IPS-18c (cell line): ENCODE results near the gene AUTS2.

Experiments used
- H3K4me3 ChIP-seq: 2 replicates; pipeline ENCODE4 v1.7.0; 2013; ENCODE audit warnings: low read depth, mild to moderate bottlenecking, low read length, moderate library complexity; ENCODE audit not compliant: insufficient read depth
- H3K9me3 ChIP-seq: one replicate; pipeline ENCODE4 v1.6.1; 2013; ENCODE audit warnings: mild to moderate bottlenecking, low read length, moderate library complexity; ENCODE audit not compliant: control insufficient read depth, insufficient read depth

AUTS2 gene

DNA sequence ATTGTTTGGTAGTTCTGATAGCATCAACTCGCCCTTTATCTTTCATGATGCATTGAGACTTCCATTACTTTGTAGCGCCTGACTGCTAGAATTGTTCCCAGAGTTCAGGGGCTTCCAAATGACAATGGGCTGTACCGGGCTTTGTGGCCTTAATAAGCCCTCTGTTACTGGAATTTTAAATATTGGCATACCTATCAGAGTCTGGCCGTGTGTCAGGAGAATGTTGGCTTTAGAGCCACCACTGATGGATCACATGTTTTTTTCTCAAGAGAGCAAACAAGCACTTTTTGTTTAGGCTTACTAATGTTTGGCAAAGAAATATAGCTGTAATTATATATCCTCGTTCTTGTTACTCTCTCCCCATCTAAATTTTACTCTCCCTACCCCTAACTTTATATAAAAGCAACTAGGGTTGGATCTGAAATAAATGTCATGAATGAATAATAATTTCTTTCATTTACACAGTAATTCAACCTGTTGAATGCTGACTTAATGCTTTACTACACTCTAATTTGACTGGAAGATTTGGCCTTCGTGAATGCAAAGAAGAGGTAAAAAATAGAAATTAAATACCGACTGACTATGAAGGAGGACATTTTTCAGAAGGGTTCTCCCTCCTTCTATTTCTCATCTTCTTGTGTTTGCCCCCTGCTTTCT, 396.7 kb downstream of the AUTS2 start:
- no peaks in the 10 kb centered on the region for H3K9me3 ChIP-seq
- H3K4me3 ChIP-seq: no peak overlapping the region

DNA sequence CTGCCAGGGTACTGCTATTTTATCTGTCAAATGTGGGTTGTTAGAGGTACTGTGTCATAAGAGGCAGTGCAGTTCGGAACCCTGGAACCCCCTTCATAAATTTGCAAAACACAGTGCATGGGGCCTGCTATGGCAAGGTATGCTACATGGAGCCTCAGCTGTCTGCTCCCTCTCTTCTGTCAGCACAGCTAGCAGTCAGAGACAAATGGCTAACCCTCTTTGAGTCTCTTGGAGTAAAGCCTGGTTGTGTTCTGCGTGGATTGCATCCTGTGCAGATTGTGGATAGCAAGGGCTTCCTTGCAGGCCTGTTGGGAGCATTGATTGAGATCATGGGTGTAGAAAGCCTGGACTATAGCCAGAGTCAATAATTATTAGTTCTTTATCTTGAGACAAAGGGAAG, 397.8 kb downstream of the AUTS2 start:
- Histone ChIP-seq H3K4me3 (no peak overlapping the region), H3K9me3 (no peaks in the 10 kb centered on the region)

DNA sequence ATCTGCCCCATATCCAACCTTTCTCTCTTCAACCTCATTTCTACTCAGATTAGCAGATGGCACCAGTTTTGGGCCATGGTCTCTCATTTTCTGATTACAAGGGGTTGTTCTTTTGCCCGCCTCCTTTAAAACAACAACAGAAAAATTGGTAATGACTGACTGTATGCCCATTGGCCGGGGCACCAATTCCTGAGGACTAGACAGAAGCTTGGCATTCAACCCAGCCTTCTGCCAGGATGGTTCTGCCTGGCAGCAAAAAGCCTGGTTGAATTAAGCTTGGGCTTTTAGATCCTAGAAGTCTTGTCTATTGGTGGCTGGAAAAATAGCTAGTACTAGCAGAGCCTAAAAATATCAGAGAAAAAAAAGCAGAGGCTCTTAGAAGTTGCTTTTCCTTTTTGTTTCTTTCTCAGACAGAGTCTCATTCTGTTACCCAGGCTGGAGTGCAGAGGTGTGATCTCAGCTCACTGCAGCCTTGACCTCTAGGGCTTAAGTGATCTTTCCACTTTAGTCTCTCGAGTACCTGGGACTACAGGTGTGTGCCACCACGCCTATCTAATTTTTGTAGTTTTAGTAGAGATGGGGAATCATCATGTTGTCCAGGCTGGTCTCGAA, 402.6 kb downstream of the AUTS2 start:
- Histone ChIP-seq H3K4me3 (no peak overlapping the region), H3K9me3 (no peaks in the 10 kb centered on the region)

DNA sequence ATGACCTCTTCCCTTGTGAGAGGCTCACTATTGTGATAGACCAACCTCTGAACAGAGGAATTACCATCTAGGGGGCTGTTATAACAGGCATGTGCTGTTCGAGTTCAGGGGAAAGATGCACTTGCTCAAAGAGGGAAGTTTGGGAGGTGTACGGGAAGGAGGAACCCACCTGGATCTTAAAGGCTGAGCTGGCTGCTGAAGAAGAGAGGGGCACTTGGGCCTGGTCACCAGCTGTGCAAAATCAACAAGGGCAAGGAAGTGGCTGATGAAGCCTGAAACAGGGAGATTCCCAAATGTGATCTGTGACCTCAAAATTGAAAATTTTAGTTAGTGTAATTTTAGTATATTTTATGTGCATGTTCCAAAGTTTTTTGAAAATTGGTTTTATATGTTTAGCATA, 407.2 kb downstream of the AUTS2 start:
- Histone ChIP-seq H3K9me3 (no peaks in the 10 kb centered on the region), H3K4me3 (no peak overlapping the region)

DNA sequence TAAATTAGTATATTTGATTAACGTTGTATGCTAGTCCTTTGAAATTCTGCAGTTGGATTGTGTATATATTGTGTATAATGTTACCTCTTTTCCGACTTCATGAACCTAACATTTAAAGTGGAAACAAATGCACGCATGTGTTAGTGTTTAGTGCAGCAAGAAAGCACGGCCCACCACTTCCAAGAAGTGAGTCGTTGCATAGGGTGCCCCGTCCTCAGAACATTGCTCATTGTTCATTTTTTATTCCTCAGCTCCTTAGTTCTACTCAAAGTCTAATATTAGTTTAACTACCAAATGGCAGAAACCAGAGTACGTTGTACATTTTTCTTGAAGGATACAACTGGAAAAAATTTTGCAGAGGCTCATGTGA, 407.6 kb downstream of the AUTS2 start:
- H3K9me3 ChIP-seq: no peaks in the 10 kb centered on the region
- H3K4me3 ChIP-seq: no peak overlapping the region

DNA sequence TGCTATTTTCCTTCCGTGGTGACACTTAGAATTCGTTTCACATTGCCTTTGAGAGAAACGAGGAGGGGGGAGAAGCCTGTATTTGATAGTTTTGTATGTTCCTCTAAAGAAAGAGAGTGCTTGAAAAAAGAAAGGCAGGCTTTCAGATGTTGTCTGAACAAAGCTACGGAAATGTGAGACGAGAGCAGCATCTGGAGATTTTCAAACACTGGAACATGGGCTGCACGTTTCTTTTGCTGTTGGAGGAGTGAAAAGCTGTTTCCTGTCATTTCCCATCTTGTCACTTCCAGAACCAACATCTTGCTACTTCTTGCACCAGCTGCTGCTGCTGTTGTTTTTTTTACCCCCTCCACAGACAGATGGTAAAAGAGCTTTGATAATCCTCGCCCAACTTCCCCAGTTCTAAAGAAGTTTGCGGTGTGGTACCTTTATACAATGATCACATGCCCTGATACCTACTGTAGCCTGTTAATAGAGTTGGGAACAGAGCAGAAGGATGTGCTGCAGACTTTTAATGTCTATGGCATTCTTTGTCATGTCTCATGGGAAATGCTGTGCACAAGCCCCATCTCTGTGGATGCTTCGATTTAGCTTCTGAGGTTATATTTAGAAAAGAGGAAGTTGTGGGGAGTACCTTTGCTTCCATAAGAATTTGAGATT, 408.1 kb downstream of the AUTS2 start:
- H3K4me3 ChIP-seq: no peak overlapping the region
- no peaks in the 10 kb centered on the region for H3K9me3 ChIP-seq

DNA sequence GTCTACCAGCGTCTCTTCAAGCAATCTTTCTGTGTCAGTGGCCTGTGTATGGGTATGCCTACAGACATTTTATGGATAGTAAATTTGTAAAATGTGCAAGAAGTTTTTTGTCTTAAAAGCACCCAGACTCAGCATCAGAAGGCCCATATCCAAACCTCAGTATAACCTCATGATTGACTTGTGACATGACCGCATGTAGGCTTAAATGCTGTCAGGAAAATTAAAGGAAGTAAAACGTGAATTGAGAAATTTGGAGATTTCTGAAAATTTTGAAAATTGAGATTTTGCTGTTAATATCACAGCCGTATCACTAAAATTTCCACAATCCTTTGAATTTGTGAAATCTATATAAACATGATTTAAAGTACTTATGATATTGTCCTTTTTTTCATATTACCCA, 410.2 kb downstream of the AUTS2 start:
- Histone ChIP-seq H3K4me3 (no peak overlapping the region), H3K9me3 (no peaks in the 10 kb centered on the region)

DNA sequence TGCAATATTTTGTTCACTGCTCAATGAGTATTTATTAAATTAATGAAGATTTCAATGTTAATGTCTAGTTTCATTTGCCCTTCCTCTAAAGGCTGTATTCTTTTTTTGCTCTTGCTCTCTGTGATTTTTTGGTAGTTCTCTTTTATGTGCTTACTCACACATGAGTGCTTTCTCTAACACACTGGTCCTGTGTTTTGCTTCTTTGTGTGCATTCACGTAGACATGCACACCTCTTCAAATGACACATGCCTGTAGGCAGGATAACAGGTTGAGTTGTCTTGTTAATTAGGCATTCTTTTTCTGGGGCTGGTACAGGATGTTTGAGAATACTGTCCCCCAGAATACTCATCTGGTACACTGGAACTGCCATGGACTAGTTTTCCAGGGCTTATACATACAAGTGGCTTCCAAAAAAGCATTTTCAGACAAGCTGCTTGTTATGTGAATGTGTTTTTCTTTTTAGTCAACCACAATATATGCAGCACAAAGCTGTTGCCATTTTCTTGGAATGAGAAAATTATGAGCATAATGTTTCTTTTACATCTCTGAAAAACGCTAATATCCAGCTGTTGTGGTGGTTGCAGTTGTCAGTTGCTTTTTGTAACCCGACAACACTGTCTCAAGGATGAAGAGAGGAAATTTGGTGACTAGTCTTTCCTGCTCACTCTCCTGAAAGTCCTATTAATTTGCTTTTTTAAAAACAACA, 416.4 kb downstream of the AUTS2 start:
- Histone ChIP-seq H3K9me3 (no peaks in the 10 kb centered on the region), H3K4me3 (no peak overlapping the region)

DNA sequence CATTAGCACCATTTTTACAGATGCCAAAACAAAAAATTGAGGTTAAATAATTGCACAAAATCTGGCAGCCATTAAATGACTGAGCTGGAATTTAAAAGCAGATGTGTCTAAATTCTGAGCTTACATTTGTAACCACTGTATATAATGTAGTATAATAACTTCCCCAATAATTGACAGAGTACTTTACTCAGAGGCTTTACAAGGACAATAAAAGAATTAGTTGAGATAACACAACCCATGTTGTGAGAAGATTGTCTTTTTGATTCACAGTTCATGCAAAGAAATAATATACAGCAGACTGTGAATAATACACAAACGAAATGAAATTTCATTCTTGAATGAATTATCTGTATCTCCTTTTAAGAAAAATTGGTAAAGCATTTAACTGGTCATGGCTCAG, 417.1 kb downstream of the AUTS2 start:
- H3K9me3 ChIP-seq: no peaks in the 10 kb centered on the region
- H3K4me3 ChIP-seq: no peak overlapping the region

DNA sequence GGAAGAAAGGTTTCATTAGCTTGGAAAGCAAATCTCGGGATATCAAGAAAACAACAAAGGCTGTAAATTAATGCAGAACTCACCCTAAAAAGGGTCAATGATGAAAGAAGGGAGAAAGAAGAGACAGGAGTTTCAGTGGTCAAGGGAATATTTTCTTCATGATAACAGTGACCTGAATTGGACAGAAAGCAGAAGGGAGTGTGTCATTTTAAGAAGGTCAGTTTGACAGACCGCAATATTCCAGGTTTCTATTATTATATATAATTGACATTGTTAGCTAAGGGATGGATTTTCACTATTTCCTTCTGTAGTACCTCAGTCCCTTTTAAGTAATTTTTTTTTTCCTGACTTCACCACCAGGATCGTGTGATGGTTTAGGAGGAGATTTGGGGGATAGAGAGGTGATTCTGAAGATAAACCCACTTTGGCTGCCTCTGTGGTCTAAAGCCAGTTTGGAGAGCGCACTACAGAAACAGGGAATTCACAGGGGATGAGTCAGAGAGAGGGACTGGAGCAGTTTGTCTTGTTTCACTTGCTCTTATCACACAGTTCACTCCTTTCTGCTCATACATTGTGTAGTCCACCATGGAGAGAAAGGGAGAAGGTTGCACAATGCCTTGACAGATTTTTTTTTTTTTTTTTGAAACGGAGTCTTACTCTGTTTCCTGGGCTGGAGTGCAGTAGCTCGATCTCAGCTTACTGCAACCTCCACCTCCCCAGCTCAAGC, 417.9 kb downstream of the AUTS2 start:
- no peak overlapping the region for H3K4me3 ChIP-seq
- no peaks in the 10 kb centered on the region for H3K9me3 ChIP-seq

DNA sequence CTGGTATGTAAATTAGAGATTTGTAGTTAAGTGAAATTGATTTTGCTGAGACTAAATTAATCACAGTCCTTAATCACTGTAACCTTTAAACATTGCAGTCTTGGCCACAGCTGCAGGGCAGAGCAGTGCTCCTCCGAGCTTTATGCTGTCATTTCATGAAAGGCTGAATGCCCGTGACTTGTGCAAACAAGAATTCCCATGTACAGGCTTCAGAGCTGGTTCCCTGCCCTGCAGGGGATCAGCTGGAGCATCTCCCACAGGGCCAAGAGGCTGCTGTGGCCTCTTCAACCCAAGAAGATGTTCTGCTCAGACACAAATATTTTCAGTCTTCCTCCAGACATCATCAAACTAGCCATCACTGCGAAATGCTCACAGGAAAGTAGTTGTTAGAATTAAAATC, 419.1 kb downstream of the AUTS2 start:
- Histone ChIP-seq H3K4me3 (no peak overlapping the region), H3K9me3 (no peaks in the 10 kb centered on the region)

DNA sequence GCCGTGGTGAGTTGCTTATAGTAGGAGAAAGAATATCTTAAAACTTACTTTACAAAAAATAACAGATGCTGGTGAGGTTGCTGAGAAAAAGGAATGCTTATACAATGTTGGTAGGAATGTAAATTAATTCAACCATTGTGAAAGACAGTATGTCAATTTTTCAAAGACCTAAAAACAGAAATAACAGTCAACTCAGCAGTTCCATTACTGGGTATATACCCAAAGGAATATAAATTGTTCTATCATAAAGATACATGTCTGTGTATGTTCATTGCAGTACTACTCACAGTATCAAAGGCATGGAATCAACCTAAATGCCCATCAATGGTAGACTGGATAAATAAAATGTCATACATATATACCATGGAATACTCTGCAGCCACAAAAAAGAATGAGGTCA, 420.4 kb downstream of the AUTS2 start:
- H3K9me3 ChIP-seq: no peaks in the 10 kb centered on the region
- H3K4me3 ChIP-seq: no peak overlapping the region

DNA sequence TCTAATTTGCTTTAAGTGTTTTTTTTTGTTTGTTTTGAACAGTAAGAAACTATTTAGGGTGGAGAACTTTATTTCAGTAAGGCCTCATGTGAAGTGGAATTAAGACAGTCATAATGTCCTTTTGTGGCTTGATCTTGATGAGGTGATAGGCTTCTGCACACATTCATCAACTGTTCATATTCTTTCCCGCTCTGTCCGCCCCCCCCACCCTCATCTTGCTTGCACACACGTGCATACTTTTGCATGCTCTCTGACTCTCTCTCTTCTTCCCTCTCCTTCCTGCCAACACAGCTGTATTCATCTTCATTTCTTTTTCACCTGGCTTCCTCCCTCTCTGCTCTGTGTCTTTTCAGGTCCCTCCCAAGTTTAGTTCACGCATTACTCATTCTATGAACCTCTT, 429.6 kb downstream of the AUTS2 start:
- no peak overlapping the region for H3K4me3 ChIP-seq
- H3K9me3 ChIP-seq: no peaks in the 10 kb centered on the region

DNA sequence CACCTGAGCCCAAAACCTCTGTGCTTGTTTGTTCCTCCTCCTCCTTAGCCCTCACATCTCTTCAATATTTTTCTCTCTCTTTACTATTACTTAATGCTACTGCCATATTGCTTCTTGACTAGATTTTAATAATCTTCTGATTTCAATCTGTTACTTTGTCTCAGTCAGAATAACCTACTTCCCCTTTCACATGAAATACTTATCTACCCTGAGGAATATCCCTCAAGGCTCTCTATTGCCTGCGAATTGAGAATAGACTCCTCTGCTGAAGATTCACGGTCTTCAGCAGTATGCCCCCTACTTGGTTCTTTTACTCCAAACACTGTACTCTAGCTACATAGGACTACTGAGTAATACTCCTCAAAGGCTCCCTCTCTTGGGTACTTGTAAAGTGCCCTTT, 430.3 kb downstream of the AUTS2 start:
- Histone ChIP-seq H3K9me3 (no peaks in the 10 kb centered on the region), H3K4me3 (no peak overlapping the region)

DNA sequence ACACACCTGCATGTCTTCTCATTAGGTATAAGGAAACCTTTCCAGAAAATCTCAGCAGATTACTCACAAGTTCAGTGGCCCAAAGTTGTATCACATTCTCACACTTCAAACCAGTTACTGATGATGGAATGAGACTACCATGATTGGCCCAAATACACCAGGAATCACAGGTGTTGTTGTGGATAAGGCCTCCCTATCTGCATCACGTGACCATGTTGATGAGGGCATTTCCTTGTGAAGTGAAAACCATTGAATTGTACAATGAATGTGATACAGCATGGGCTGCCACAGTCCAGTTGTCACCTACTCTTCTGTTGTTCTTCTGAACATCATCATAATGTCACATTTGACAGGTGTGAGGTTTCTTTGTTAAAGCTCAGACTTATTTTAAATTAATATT, 431.7 kb downstream of the AUTS2 start:
- H3K4me3 ChIP-seq: no peak overlapping the region
- no peaks in the 10 kb centered on the region for H3K9me3 ChIP-seq

DNA sequence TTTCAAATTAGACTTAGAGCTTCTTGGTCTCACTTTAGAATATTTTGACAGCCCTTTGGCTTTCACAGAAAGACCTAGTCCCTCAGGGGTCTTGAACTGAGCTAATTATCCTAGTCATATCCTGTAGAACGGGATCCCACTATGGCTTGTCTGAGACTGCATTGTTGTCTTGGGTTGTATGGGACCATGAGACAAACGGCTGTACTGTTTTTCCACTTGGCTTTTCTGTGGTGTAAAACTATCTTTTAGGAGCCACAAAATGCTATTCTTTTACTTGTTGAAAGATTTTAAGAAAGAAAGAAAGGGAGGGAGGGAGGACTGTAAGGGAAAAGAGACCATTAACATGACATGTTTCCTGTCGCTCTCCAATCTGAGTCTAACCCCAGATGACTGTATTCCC, 432.5 kb downstream of the AUTS2 start:
- no peaks in the 10 kb centered on the region for H3K9me3 ChIP-seq

DNA sequence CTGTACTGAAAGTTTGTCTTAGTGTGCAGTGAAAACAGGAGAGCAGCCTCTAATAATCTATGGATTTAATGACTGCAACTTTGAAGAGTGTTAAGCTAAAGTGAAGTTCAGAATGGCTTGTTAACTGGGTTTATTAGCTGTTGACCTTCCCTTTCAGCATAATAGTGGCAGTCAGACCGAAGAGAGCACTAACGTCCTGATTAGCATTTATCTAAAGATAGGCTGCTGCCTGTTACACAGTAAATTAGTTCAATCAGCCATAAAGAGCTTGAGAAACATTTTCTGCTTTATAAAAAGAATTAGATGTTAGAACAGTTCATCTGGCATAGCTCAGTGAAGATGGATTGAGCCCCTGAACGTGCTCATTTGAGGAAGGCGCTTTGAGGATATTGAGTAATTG, 433.0 kb downstream of the AUTS2 start:
- H3K4me3 ChIP-seq: no peak overlapping the region
- H3K9me3 ChIP-seq: no peaks in the 10 kb centered on the region

More for the DNA sequence above, 432.5 kb downstream of the AUTS2 start:
- H3K4me3 ChIP-seq: no peak overlapping the region
